ENCODE results near the gene DLG2. TPM values are rescaled to one million over a fixed set of nuclear protein-coding genes. Genes with fewer than 3 reads are reported as not detected.

Gene DLG2
- total RNA-seq, 1 experiment from 2014 or later, result 17.5 TPM

GRCh38 chr11:85664615-85665481 lies 37.7 kb upstream of the DLG2 start, which contains the start of gene CREBZF (continued):
- TF ChIP-seq, protein P1, sequence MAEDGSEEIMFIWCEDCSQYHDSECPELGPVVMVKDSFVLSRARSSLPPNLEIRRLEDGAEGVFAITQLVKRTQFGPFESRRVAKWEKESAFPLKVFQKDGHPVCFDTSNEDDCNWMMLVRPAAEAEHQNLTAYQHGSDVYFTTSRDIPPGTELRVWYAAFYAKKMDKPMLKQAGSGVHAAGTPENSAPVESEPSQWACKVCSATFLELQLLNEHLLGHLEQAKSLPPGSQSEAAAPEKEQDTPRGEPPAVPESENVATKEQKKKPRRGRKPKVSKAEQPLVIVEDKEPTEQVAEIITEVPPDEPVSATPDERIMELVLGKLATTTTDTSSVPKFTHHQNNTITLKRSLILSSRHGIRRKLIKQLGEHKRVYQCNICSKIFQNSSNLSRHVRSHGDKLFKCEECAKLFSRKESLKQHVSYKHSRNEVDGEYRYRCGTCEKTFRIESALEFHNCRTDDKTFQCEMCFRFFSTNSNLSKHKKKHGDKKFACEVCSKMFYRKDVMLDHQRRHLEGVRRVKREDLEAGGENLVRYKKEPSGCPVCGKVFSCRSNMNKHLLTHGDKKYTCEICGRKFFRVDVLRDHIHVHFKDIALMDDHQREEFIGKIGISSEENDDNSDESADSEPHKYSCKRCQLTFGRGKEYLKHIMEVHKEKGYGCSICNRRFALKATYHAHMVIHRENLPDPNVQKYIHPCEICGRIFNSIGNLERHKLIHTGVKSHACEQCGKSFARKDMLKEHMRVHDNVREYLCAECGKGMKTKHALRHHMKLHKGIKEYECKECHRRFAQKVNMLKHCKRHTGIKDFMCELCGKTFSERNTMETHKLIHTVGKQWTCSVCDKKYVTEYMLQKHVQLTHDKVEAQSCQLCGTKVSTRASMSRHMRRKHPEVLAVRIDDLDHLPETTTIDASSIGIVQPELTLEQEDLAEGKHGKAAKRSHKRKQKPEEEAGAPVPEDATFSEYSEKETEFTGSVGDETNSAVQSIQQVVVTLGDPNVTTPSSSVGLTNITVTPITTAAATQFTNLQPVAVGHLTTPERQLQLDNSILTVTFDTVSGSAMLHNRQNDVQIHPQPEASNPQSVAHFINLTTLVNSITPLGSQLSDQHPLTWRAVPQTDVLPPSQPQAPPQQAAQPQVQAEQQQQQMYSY (CRISPR knock-in tag; IDR thresholded peaks at IDR 0.05), result no peak
- TF ChIP-seq, protein P2, sequence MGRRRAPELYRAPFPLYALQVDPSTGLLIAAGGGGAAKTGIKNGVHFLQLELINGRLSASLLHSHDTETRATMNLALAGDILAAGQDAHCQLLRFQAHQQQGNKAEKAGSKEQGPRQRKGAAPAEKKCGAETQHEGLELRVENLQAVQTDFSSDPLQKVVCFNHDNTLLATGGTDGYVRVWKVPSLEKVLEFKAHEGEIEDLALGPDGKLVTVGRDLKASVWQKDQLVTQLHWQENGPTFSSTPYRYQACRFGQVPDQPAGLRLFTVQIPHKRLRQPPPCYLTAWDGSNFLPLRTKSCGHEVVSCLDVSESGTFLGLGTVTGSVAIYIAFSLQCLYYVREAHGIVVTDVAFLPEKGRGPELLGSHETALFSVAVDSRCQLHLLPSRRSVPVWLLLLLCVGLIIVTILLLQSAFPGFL (CRISPR knock-in tag; IDR thresholded peaks at IDR 0.05; ENCODE audit: borderline replicate concordance), result no peak
- TF ChIP-seq, protein P3, sequence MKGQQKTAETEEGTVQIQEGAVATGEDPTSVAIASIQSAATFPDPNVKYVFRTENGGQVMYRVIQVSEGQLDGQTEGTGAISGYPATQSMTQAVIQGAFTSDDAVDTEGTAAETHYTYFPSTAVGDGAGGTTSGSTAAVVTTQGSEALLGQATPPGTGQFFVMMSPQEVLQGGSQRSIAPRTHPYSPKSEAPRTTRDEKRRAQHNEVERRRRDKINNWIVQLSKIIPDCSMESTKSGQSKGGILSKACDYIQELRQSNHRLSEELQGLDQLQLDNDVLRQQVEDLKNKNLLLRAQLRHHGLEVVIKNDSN (CRISPR knock-in tag; IDR thresholded peaks at IDR 0.05), result no peak
- TF ChIP-seq MLX (CRISPR knock-in tag; IDR thresholded peaks at IDR 0.05), result no peak
- no peak for TF ChIP-seq CBFB (CRISPR knock-in tag; IDR thresholded peaks at IDR 0.05; ENCODE audit: low read depth)
- TF ChIP-seq CREB1 (CRISPR knock-in tag; IDR thresholded peaks at IDR 0.05), result no peak
- TF ChIP-seq ZNF416 (CRISPR knock-in tag; IDR thresholded peaks at IDR 0.05), result no peak
- no peak for TF ChIP-seq AFF4 (CRISPR knock-in tag; IDR thresholded peaks at IDR 0.05; ENCODE audit: borderline replicate concordance)
- no peak for TF ChIP-seq FOXJ3 (CRISPR knock-in tag; IDR thresholded peaks at IDR 0.05; ENCODE audit: borderline replicate concordance)
- TF ChIP-seq, protein P4, sequence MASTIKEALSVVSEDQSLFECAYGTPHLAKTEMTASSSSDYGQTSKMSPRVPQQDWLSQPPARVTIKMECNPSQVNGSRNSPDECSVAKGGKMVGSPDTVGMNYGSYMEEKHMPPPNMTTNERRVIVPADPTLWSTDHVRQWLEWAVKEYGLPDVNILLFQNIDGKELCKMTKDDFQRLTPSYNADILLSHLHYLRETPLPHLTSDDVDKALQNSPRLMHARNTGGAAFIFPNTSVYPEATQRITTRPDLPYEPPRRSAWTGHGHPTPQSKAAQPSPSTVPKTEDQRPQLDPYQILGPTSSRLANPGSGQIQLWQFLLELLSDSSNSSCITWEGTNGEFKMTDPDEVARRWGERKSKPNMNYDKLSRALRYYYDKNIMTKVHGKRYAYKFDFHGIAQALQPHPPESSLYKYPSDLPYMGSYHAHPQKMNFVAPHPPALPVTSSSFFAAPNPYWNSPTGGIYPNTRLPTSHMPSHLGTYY (CRISPR knock-in tag; IDR thresholded peaks at IDR 0.05), result no peak
- TF ChIP-seq GTF2I (CRISPR knock-in tag; conservative IDR thresholded peaks at IDR 0.05), result no peak
- no peak for TF ChIP-seq TCF7 (CRISPR knock-in tag; IDR thresholded peaks at IDR 0.05; ENCODE audit: low read depth)
- TF ChIP-seq NR1H2 (CRISPR knock-in tag; IDR thresholded peaks at IDR 0.05), result no peak
- TF ChIP-seq NR3C1 (CRISPR knock-in tag; conservative IDR thresholded peaks at IDR 0.05; ENCODE audit: low read depth), result no peak
- TF ChIP-seq ZNF121 (CRISPR knock-in tag; IDR thresholded peaks at IDR 0.05), result no peak
- no peak for TF ChIP-seq PRRX2 (CRISPR knock-in tag; IDR thresholded peaks at IDR 0.05)
- TF ChIP-seq CREM (CRISPR knock-in tag; IDR thresholded peaks at IDR 0.05), result no peak
- TF ChIP-seq JAZF1 (CRISPR knock-in tag; IDR thresholded peaks at IDR 0.05), result no peak
- TF ChIP-seq OVOL2 (CRISPR knock-in tag; IDR thresholded peaks at IDR 0.05; ENCODE audit: borderline replicate concordance), result no peak
- TF ChIP-seq SMAD4 (CRISPR knock-in tag; IDR thresholded peaks at IDR 0.05), result no peak
- TF ChIP-seq, protein P5, sequence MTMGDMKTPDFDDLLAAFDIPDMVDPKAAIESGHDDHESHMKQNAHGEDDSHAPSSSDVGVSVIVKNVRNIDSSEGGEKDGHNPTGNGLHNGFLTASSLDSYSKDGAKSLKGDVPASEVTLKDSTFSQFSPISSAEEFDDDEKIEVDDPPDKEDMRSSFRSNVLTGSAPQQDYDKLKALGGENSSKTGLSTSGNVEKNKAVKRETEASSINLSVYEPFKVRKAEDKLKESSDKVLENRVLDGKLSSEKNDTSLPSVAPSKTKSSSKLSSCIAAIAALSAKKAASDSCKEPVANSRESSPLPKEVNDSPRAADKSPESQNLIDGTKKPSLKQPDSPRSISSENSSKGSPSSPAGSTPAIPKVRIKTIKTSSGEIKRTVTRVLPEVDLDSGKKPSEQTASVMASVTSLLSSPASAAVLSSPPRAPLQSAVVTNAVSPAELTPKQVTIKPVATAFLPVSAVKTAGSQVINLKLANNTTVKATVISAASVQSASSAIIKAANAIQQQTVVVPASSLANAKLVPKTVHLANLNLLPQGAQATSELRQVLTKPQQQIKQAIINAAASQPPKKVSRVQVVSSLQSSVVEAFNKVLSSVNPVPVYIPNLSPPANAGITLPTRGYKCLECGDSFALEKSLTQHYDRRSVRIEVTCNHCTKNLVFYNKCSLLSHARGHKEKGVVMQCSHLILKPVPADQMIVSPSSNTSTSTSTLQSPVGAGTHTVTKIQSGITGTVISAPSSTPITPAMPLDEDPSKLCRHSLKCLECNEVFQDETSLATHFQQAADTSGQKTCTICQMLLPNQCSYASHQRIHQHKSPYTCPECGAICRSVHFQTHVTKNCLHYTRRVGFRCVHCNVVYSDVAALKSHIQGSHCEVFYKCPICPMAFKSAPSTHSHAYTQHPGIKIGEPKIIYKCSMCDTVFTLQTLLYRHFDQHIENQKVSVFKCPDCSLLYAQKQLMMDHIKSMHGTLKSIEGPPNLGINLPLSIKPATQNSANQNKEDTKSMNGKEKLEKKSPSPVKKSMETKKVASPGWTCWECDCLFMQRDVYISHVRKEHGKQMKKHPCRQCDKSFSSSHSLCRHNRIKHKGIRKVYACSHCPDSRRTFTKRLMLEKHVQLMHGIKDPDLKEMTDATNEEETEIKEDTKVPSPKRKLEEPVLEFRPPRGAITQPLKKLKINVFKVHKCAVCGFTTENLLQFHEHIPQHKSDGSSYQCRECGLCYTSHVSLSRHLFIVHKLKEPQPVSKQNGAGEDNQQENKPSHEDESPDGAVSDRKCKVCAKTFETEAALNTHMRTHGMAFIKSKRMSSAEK (CRISPR knock-in tag; IDR thresholded peaks at IDR 0.05; ENCODE audit: borderline replicate concordance), result no peak
- no peak for TF ChIP-seq NR2C2 (CRISPR knock-in tag; IDR thresholded peaks at IDR 0.05)
- TF ChIP-seq ATF1 (CRISPR knock-in tag; IDR thresholded peaks at IDR 0.05), result no peak

All from WTC11 (cell line).